Liver (tissue), 2 donors: Measurements from ENCODE around the gene TUBB4A.

Experiments used
- TF ChIP-seq, protein P1 (sequence below): IDR thresholded peaks from 2 replicates; pipeline ENCODE4 v1.6.1; 2016; ENCODE audit warnings: antibody characterized with exemption
- TF ChIP-seq, protein P2 (sequence below): fragments of 150-350 bp; IDR thresholded peaks from 2 replicates; pipeline ENCODE4 v1.5.1; 2017; ENCODE audit warnings: improper control_type of control experiment, low read depth, low read length; ENCODE audit not compliant: missing input control
- donor health status: healthy.

DNA sequence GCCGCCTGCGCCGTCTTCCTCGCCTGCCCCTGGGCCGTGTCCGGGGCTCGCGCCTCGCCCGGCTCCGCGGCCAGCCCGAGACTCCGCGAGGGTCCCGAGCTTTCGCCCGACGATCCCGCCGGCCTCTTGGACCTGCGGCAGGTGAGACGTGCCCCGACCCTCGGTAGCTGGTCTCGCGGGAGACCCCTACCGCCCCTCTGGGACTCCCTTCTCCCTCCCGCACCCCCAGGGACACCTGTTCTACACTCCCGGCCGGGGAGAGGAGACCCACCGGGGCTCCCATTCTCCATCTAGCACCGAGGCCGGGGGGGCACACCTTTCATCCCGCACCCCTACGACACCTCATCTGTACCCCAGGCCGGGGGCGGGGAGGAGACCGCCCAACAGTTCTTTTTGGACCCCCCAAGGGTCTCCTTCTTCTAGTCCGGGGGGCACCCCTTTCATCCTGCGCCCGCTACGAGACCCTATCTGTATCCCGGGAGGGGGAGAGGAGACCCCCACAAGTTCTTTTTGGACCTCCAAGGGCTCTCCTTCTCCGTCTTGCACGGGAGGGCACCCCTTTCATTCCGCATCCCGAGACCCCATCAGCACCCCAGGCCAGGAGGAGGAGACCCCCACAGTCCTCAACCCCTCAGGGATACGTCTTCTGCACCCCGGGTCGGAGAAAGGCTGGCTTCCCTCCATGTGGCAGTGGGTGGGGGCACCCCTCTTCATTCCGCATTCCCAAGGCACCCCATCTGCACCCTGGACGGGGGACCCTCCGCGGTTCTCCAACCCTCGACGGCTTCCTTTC, 29.2 kb upstream of the TUBB4A start:
- TF ChIP-seq, protein P1, sequence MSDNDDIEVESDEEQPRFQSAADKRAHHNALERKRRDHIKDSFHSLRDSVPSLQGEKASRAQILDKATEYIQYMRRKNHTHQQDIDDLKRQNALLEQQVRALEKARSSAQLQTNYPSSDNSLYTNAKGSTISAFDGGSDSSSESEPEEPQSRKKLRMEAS = no peak
- TF ChIP-seq, protein P2, sequence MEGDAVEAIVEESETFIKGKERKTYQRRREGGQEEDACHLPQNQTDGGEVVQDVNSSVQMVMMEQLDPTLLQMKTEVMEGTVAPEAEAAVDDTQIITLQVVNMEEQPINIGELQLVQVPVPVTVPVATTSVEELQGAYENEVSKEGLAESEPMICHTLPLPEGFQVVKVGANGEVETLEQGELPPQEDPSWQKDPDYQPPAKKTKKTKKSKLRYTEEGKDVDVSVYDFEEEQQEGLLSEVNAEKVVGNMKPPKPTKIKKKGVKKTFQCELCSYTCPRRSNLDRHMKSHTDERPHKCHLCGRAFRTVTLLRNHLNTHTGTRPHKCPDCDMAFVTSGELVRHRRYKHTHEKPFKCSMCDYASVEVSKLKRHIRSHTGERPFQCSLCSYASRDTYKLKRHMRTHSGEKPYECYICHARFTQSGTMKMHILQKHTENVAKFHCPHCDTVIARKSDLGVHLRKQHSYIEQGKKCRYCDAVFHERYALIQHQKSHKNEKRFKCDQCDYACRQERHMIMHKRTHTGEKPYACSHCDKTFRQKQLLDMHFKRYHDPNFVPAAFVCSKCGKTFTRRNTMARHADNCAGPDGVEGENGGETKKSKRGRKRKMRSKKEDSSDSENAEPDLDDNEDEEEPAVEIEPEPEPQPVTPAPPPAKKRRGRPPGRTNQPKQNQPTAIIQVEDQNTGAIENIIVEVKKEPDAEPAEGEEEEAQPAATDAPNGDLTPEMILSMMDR = no peak
